ENCODE measurements around the gene ABI1.
A peak's percentile ranks its signal among the peaks of the same experiment; 100 is the strongest.

The ABI1 gene

GRCh38 chr10:26711324-26711723 is 149.4 kb downstream of the ABI1 start:
- DNase-seq (ENCODE audit: low read depth), result no peak

- no peak for DNase-seq (ENCODE audit: low read depth)
These were observed 153.8 kb downstream of the ABI1 start for GRCh38 chr10:26706936-26707335.

- DNase-seq (ENCODE audit: low read depth), result no peak
These were observed 154.6 kb downstream of the ABI1 start for GRCh38 chr10:26706206-26706605.

- DNase-seq (ENCODE audit: low read depth), result no peak
These were observed 156.8 kb downstream of the ABI1 start for GRCh38 chr10:26703974-26704373.

GRCh38 chr10:26703096-26703495 is 157.7 kb downstream of the ABI1 start:
- no peak for DNase-seq (ENCODE audit: low read depth)

- DNase-seq (ENCODE audit: low read depth), result no peak
These were observed 159.7 kb downstream of the ABI1 start for GRCh38 chr10:26700884-26701630.

GRCh38 chr10:26699631-26700030 is 161.1 kb downstream of the ABI1 start:
- DNase-seq (ENCODE audit: low read depth), result no peak

GRCh38 chr10:26698909-26699308 is 161.8 kb downstream of the ABI1 start:
- DNase-seq (ENCODE audit: low read depth), result no peak

- DNase-seq (ENCODE audit: low read depth), result no peak
These were observed 162.7 kb downstream of the ABI1 start for GRCh38 chr10:26697922-26698608.

- DNase-seq (ENCODE audit: low read depth), result peak; percentile 32
These were observed 163.4 kb downstream of the ABI1 start, which contains the start of gene PDSS1 for GRCh38 chr10:26697163-26697921. TSS of gene PDSS1 (plus strand) at chr10:26697701. CDS start at chr10:26697712, 11 bp downstream.

- no peak for DNase-seq (ENCODE audit: low read depth)
These were observed 164.0 kb downstream of the ABI1 start for GRCh38 chr10:26696786-26697162.

Measured in T-helper 22 cell (primary cell).